GM20000 (cell line): ENCODE measurements around the gene MRPL51.

ENCODE experiments used
- DNase-seq: peaks from one replicate; pipeline ENCODE4 v3.0.0; 2012; ENCODE audit warnings: low spot score
- TF ChIP-seq, protein P1 (sequence below): IDR thresholded peaks from 2 replicates; pipeline ENCODE4 v1.5.1; 2012; ENCODE audit warnings: mild to moderate bottlenecking, control low read depth; ENCODE audit errors: extremely low read depth, missing control alignments

The MRPL51 gene

GRCh38 chr12:6530576-6531260 is 37.7 kb upstream of the MRPL51 start:
- TF ChIP-seq, protein P1, sequence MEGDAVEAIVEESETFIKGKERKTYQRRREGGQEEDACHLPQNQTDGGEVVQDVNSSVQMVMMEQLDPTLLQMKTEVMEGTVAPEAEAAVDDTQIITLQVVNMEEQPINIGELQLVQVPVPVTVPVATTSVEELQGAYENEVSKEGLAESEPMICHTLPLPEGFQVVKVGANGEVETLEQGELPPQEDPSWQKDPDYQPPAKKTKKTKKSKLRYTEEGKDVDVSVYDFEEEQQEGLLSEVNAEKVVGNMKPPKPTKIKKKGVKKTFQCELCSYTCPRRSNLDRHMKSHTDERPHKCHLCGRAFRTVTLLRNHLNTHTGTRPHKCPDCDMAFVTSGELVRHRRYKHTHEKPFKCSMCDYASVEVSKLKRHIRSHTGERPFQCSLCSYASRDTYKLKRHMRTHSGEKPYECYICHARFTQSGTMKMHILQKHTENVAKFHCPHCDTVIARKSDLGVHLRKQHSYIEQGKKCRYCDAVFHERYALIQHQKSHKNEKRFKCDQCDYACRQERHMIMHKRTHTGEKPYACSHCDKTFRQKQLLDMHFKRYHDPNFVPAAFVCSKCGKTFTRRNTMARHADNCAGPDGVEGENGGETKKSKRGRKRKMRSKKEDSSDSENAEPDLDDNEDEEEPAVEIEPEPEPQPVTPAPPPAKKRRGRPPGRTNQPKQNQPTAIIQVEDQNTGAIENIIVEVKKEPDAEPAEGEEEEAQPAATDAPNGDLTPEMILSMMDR = no peak
- DNase-seq = no peak

DNA sequence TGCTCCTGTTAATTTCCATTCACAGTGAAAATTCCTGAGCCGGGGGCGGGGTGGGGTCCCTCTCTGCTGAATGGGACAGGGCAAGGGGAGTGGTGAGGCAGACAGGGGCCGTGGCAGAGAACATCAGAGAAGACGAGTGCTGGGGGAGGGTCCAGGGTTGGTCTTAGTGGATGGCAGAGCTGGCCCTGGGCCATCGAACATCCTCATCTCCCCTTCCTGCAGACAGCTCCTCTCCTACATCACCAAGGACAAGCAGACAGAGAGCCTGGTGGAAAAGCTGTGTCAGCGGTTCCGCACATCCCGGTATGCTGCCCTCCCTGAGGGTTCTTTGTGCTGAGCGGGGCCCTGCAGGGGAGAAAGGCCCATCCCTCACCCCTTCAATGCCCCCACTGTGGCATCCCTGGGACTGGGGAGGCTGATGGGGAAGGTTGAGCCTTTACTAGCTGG is 36.3 kb upstream of the MRPL51 start:
- TF ChIP-seq, protein P1 = no peak
- no peak for DNase-seq

GRCh38 chr12:6528539-6529235 is 35.6 kb upstream of the MRPL51 start:
- TF ChIP-seq, protein P1 = no peak
- no peak for DNase-seq

DNA sequence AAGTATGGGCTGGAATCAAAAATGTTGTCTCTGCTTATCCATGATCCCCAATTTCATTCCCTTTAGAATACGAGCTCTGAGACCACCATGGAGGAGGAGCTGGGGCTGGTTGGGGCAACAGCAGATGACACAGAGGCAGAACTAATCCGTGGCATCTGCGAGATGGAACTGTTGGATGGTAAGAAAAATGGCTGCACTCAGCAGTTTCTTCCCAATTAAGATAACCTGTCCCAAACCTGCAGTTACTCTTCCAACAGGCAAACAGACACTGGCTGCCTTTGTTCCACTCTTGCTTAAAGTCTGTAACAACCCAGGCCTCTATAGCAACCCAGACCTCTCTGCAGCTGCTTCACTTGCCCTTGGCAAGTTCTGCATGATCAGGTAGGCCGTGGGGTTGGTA is 34.6 kb upstream of the MRPL51 start:
- TF ChIP-seq, protein P1 = no peak
- no peak for DNase-seq

- no peak for DNase-seq
- TF ChIP-seq, protein P1 = no peak
These were observed 33.9 kb upstream of the MRPL51 start for GRCh38 chr12:6526766-6527525.

DNA sequence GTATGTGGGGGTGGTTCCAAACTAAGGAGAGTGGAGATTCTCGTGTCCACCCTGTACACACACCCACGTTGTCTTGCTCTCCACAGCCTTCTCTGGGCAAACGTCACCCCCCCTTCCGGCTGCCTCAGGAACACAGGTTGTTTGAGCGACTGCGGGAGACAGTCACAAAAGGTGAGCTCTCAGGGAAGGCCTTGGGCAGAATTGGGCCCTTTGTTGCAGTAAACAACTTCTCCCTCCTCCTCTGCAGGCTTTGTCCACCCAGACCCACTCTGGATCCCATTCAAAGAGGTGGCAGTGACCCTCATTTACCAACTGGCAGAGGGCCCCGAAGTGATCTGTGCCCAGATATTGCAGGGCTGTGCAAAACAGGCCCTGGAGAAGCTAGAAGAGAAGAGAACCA is 33.1 kb upstream of the MRPL51 start:
- TF ChIP-seq, protein P1 = no peak
- DNase-seq = no peak

- TF ChIP-seq, protein P1 = no peak
These were observed 31.6 kb upstream of the MRPL51 start for GRCh38 chr12:6524648-6525047.

More at GRCh38 chr12:6524648-6525047, 31.6 kb upstream of the MRPL51 start:
- no peak for DNase-seq
